Astrocyte of the cerebellum (primary cell): ENCODE measurements around the gene SPATA9.

Experiments used
- DNase-seq: peaks from one replicate; pipeline ENCODE4 v3.0.0-alpha.2; 2011; ENCODE audit warnings: low read depth
- H3K4me3 ChIP-seq: 2 replicates; pipeline ENCODE4 v1.5.1; 2011; ENCODE audit warnings: mild to moderate bottlenecking, low read depth, low read length, moderate library complexity
- CTCF ChIP-seq: IDR thresholded peaks from 2 replicates; pipeline ENCODE4 v1.5.1; 2012; ENCODE audit warnings: low read length, low read depth, moderate library complexity, mild to moderate bottlenecking; ENCODE audit errors: missing control alignments
- in situ Hi-C: cut with HindIII; loops from 2 replicates; pipeline ENCODE4 v1.10.0; 2017; ENCODE audit warnings: low sequenced_read_pairs

SPATA9 gene

GRCh38 chr5:95699337-95699736 is 16.5 kb upstream of the SPATA9 start:
- no peak overlapping the region for H3K4me3 ChIP-seq
- in situ Hi-C loops: no loop called here
- no peak for DNase-seq
- no peak for TF ChIP-seq CTCF

- DNase-seq: no peak
- H3K4me3 ChIP-seq: no peak overlapping the region
- in situ Hi-C loops: no loop called here
- no peak for TF ChIP-seq CTCF
Measured at GRCh38 chr5:95697781-95698681, 15.2 kb upstream of the SPATA9 start.

- DNase-seq: no peak
- in situ Hi-C loops: no loop called here
- TF ChIP-seq CTCF: no peak
- H3K4me3 ChIP-seq: no peak overlapping the region
Measured at GRCh38 chr5:95690333-95690732, 7.5 kb upstream of the SPATA9 start.

GRCh38 chr5:95689680-95690079 is 6.9 kb upstream of the SPATA9 start:
- TF ChIP-seq CTCF: no peak
- DNase-seq: no peak
- in situ Hi-C loops: no loop called here
- no peak overlapping the region for H3K4me3 ChIP-seq

GRCh38 chr5:95686651-95687050 is 3.9 kb upstream of the SPATA9 start:
- in situ Hi-C loops: no loop called here
- H3K4me3 ChIP-seq: no peak overlapping the region
- TF ChIP-seq CTCF: no peak
- DNase-seq: no peak

- in situ Hi-C loops: no loop called here
- TF ChIP-seq CTCF: no peak
- no peak overlapping the region for H3K4me3 ChIP-seq
Measured at GRCh38 chr5:95684361-95684760, 1.6 kb upstream of the SPATA9 start.

More at GRCh38 chr5:95684361-95684760, 1.6 kb upstream of the SPATA9 start:
- no peak for DNase-seq
